ENCODE data around the gene TTC32. TPM values are rescaled to one million over a fixed set of nuclear protein-coding genes. Genes with fewer than 3 reads are reported as not detected.

The TTC32 gene
- total and polyA plus RNA-seq, 12 donors = 2.1 to 43.9 (median 12.8) TPM

DNA sequence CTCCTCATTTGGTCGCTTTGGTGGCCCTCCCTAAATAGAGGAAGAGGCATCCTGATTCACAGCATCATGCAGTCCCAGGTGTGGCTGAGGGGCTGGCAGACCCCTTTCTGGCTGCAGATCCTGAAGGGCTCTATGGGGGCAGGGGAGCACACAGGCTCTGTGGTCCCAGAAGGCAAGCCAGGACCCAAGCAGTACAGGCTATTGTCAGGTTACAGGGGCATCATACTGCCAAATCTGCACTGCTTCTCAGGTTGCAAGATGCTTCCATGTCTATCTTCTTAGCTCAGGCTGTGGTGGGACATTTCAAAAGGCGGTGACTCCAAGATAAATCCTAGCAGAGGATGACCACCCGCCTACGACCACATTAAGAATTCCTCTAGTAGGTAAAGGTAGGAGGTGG, 54.3 kb downstream of the TTC32 start:
- intact Hi-C loops (cut with DNase I) = no loop called here
- Histone ChIP-seq H3K4me3 (no peak overlapping the region), H3K36me3 (replicated peaks in 1 of 2) (no peaks in the 10 kb centered on the region), H3K27ac (no peak overlapping the region), H3K4me1 (replicated peaks in 1 of 2) (no peaks in the 10 kb centered on the region), H3K9me3 (replicated peaks in 1 of 3) (no peaks in the 10 kb centered on the region), H3K27me3 (no peaks in the 10 kb centered on the region)
- DNase-seq = no peak
- WGBS, 4 donors = 93 to 100% (median 97%) methylated on average over 2 to 4 of the region's 4 CpGs
- TF ChIP-seq, protein P1, sequence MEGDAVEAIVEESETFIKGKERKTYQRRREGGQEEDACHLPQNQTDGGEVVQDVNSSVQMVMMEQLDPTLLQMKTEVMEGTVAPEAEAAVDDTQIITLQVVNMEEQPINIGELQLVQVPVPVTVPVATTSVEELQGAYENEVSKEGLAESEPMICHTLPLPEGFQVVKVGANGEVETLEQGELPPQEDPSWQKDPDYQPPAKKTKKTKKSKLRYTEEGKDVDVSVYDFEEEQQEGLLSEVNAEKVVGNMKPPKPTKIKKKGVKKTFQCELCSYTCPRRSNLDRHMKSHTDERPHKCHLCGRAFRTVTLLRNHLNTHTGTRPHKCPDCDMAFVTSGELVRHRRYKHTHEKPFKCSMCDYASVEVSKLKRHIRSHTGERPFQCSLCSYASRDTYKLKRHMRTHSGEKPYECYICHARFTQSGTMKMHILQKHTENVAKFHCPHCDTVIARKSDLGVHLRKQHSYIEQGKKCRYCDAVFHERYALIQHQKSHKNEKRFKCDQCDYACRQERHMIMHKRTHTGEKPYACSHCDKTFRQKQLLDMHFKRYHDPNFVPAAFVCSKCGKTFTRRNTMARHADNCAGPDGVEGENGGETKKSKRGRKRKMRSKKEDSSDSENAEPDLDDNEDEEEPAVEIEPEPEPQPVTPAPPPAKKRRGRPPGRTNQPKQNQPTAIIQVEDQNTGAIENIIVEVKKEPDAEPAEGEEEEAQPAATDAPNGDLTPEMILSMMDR (IDR thresholded peaks at IDR 0.05) = no peak
- no peak for TF ChIP-seq POLR2A (IDR thresholded peaks at IDR 0.05)

Other genes starting within 250 kb of the TTC32 start
- gene WDR35, start 88.1 kb upstream of the TTC32 start, total RNA-seq = 10 to 100 TPM in 5 of 9 donors, 1 to 10 TPM in 4; 5.0 to 14.4 (median 10.0) TPM
- gene WDR35, start 88.1 kb upstream of the TTC32 start, polyA plus RNA-seq = 10 to 100 TPM in 1 of 3 donors, 1 to 10 TPM in 2; 3.7 to 12.1 (median 5.4) TPM
- gene MATN3, start 110.7 kb upstream of the TTC32 start, total RNA-seq = 1 to 10 TPM in 2 of 9 donors, under 1 TPM in 6, not detected in 1; 0.14 to 2.4 (median 0.78) TPM
- gene MATN3, start 110.7 kb upstream of the TTC32 start, polyA plus RNA-seq = under 1 TPM; 0.16 to 0.79 (median 0.77) TPM
- 100 to 1,000 TPM; 196 to 356 (median 238) TPM for gene LAPTM4A, start 149.6 kb upstream of the TTC32 start, total RNA-seq
- 100 to 1,000 TPM in 1 of 3 donors, 10 to 100 TPM in 2; 58.8 to 684 (median 96.4) TPM for gene LAPTM4A, start 149.6 kb upstream of the TTC32 start, polyA plus RNA-seq

Data from adrenal gland (tissue), 12 donors.